ENCODE data around the gene CSPG4. TPM values are rescaled to one million over a fixed set of nuclear protein-coding genes. Genes with fewer than 3 reads are reported as not detected.
A peak's percentile ranks its signal among the peaks of the same experiment; 100 is the strongest.

Gene CSPG4
- total RNA-seq, 1 experiment from 2014 or later: 2.0 TPM

- H3K79me2 ChIP-seq (ENCODE audit: insufficient read depth, low read length): no peaks in the 10 kb centered on the region
- no peak overlapping the region for H3K4me2 ChIP-seq (ENCODE audit: insufficient read depth, insufficient read length, low read length)
- Mint-ChIP-seq H3K27ac (peak overlapping the region in 2 of 3 experiments; percentile 34 to 64; a peak in 1 of 7 replicates), H3K9me3 (no peaks in the 10 kb centered on the region), H3K36me3 (ENCODE audit: insufficient read depth in 1 of 3, low read depth in 3 of 3) (peaks cover 18 to 44% (median 30%) of the 10 kb centered on the region in 3 experiments), H3K4me3 (no peak overlapping the region), H3K27me3 (ENCODE audit: low read depth) (no peaks in the 10 kb centered on the region), H3K4me1 (peaks cover 16 to 23% of the 10 kb centered on the region in 2 experiments)
- no peak overlapping the region for H2BK5ac ChIP-seq (ENCODE audit: insufficient read length, low read length)
- no peak overlapping the region for H3K14ac ChIP-seq (ENCODE audit: insufficient read depth, low read length)
- no peaks in the 10 kb centered on the region for H3K9me3 ChIP-seq (ENCODE audit: control insufficient read depth, low read depth, low read length)
- H3K23me2 ChIP-seq (ENCODE audit: insufficient read length, low read depth, low read length, poor library complexity, severe bottlenecking): no peaks in the 10 kb centered on the region
- no peak overlapping the region for H3K56ac ChIP-seq (ENCODE audit: insufficient read length, low read depth, low read length)
- H2BK120ac ChIP-seq (ENCODE audit: low read depth, low read length, poor library complexity, severe bottlenecking): no peak overlapping the region
- H3K27me3 ChIP-seq (ENCODE audit: insufficient read depth, low read length): no peaks in the 10 kb centered on the region
- no peak overlapping the region for H2AK5ac ChIP-seq (ENCODE audit: insufficient read length, low read length)
- no peak overlapping the region for H3K27ac ChIP-seq (ENCODE audit: insufficient read length, low read depth, low read length)
- TF ChIP-seq CTCF (conservative IDR thresholded peaks at IDR 0.05): no peak
- no peak overlapping the region for H2BK20ac ChIP-seq (ENCODE audit: low read depth, low read length, poor library complexity, severe bottlenecking)
- H4K5ac ChIP-seq (ENCODE audit: insufficient read length, low read depth, low read length): no peak overlapping the region
- no peak overlapping the region for H2BK15ac ChIP-seq (ENCODE audit: low read depth, low read length)
- H3K9ac ChIP-seq (ENCODE audit: extremely low read depth, insufficient read length, low read length): no peak overlapping the region
- no peak overlapping the region for H2BK12ac ChIP-seq (ENCODE audit: insufficient read length, low read depth, low read length)
- no peak overlapping the region for H3K23ac ChIP-seq (ENCODE audit: insufficient read length, low read depth, low read length)
- WGBS (ENCODE audit: extremely low coverage, insufficient read length, low lambda C conversion rate): no CpG with 5 or more reads among the region's 22 CpGs
- no peaks in the 10 kb centered on the region for H3K79me1 ChIP-seq (ENCODE audit: insufficient read depth, low read depth, low read length, poor library complexity, severe bottlenecking)
- H4K91ac ChIP-seq (ENCODE audit: insufficient read length, low read depth, low read length): no peak overlapping the region
- no peak for DNase-seq
- H3T11ph ChIP-seq (ENCODE audit: low read length): no peak overlapping the region
- H3K4me1 ChIP-seq (ENCODE audit: insufficient read depth, low read length): 0 out of 2 replicates have a peak, but pooled peaks cover 2% of the 10 kb centered on the region
- no peak overlapping the region for H3K4ac ChIP-seq (ENCODE audit: low read depth, low read length)
- no peak overlapping the region for H3K18ac ChIP-seq (ENCODE audit: insufficient read length, low read depth, low read length)
- H2AFZ ChIP-seq (ENCODE audit: low read length): no peak overlapping the region
- H4K8ac ChIP-seq (replicated peaks; ENCODE audit: insufficient read length, low read depth, low read length): no peak overlapping the region
- H4K20me1 ChIP-seq (ENCODE audit: control insufficient read depth, insufficient read depth, insufficient read length): no peaks in the 10 kb centered on the region
These were observed 55.8 kb downstream of the CSPG4 start for GRCh38 chr15:75656813-75657212.

Data from H9 (cell line).